ENCODE data around the gene C2.

The C2 gene

DNA sequence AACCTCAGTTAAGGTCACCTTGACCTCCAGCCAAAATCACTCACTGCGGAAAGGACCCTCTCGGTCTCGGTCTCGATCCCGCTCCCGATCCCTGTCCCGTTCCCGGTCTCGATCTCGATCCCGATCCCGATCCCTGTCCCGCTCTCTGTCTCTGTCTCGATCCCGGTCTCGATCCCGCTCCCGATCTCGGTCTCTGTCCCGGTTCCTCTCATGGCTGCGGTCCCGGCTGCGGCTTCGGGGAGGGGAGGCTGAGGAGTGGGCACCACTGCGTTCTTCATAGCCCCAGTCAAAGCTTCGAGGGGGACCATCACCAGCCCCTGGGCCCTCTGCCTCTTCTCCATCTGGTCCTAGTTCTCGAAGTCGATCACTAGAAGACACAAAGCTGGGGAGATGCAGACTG is 27.0 kb downstream of the C2 start:
- DNase-seq, result no peak

DNA sequence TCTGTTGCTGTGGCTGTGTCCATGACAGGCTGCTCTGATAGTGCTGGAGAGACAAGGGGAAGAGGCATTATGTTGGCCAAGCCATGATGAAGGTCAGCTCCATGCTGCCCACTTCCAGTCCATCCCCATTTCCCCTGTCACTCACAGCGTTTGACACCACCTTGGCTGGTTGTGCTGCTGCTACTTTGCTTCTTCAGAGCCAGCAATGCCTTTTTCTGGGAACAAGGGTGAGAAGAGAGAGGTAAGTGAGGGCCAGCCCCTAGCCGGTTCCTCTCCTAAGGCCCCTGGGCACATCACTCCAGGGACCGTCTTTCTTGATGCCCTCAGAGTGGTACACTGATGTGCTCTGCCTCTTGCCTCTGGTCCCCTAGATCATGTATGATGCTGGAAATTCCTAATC is 29.3 kb downstream of the C2 start:
- DNase-seq, result no peak

DNA sequence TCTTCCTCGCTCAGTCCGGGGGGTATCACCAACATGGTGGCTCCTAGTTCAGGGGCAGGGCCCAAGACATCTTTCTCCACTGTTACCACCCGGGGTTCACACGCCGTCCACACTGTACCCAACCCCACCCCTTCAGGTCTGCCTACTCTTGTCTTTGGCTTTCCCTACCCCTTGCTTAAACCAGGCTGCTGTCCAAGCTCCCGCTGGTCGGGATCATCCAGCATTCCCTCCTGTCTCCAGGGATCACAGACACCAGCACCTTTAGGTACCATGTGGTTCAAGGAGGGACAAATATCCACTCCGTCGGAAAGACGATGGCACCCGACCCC is 30.9 kb downstream of the C2 start:
- no peak for DNase-seq

DNA sequence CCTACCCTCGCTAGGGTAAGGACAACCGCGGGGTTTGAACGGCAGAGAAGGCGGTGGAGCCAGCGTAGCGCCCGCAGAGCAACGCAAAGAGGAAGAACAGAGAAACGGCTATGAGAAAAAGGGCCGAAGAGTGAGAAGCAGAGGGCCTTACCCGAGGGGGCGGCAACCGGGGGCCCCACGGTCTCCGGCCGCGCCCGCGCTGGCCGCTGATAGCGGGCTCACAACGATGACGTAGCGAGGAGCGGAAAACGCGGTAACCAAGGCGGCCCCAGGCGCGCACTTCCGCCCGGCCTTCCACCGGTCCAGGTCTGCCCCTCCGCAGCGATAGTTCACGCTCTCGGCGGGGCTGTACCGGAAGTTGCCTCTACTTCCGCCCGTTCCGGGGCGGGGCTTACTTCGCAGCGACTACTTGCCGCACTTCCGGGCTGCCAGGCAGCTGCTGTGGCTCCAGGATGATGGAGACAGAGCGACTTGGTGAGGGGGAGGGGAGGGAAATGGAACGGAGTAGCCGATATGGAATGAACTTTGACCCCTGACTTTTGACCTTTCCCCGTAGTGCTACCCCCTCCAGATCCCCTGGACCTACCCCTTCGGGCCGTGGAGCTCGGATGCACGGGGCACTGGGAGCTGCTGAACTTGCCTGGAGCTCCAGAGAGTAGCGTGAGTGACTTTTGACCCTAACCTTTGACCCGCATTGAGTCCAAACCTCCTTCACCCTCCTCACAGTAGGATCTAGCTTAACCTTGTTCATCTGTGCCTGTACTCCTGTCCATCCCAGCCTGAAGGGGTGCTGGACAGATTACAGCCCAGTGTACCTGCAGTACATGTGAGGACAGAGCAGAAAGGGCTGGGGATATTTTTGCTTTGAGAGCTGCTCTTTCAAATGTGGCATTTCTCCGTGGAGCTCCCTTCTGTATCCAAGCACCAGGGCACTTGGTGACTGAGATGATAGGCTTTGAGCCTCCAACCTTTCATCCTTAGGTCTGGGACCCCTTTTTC is 31.5 kb downstream of the C2 start, which contains the start of the genes NELFE and SKIC2:
NELFE (minus strand) TSS at position 231 of the 999 bp plus-strand sequence. CDS start 525 bp downstream, outside the sequence.
SKIC2 (plus strand) TSS at position 435 of the 999 bp plus-strand sequence; CDS start at position 453, 18 bp downstream.
- peak; percentile 80 to 99 (median 97) for DNase-seq

DNA sequence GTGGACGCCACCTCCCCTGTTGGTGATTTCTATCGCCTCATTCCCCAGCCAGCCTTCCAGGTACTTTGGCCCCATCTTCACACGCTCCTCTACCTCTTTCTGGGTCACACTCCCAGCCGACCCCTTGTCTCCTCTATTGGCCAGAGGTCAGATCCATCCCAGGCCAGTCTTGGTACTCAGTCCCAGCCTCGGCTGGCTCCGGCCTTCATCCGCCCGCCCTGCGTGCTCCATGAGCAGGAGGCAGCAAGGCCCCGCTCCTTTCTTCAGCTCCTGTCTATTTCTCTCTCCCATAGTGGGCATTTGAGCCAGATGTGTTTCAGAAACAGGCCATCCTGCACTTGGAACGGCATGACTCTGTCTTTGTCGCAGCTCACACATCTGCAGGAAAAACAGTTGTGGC is 34.1 kb downstream of the C2 start:
- DNase-seq, result no peak

DNA sequence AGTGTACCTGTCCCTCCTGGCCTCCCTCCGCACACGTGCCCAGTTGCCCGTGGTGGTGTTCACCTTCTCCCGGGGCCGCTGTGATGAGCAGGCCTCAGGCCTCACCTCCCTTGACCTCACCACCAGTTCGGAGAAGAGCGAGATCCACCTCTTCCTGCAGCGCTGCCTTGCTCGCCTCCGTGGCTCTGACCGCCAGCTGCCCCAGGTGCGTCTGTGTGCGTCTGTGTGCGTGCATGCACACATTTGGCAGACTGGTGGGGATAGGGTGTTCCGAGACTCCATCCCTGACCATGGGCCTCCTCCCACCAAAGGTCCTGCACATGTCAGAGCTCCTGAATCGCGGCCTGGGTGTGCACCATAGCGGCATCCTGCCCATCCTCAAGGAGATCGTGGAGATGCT is 36.4 kb downstream of the C2 start:
- no peak for DNase-seq

DNA sequence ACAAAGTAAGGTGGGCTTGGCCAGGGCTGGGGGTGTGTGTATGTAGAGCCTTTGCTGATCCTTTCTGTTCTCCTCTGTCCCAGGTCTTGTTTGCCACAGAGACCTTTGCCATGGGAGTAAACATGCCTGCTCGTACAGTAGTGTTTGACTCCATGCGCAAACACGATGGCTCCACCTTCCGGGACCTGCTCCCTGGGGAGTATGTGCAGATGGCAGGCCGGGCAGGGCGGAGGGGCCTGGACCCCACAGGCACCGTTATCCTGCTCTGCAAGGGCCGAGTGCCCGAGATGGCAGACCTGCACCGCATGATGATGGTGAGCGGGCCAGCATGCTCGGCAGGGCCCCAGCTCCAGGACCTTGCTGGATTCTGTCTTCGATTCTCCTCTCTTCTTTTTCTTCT is 38.2 kb downstream of the C2 start:
- DNase-seq, result no peak

DNA sequence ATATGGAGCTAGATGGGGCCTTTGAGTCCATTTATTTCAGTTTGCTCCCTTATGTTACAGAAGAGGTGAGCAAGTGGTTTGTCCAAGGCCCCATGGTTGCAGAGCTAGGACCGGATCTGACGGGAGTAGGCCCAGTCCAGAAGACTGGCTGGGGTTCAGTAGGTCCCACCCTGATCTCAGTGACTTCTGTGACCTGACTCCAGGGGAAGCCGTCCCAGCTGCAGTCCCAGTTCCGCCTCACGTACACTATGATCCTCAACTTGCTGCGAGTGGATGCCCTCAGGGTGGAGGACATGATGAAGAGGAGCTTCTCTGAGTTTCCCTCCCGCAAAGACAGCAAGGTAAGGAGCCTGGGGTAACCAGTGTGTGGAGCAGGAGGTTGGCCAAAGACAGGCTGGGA is 39.0 kb downstream of the C2 start:
- no peak for DNase-seq

DNA sequence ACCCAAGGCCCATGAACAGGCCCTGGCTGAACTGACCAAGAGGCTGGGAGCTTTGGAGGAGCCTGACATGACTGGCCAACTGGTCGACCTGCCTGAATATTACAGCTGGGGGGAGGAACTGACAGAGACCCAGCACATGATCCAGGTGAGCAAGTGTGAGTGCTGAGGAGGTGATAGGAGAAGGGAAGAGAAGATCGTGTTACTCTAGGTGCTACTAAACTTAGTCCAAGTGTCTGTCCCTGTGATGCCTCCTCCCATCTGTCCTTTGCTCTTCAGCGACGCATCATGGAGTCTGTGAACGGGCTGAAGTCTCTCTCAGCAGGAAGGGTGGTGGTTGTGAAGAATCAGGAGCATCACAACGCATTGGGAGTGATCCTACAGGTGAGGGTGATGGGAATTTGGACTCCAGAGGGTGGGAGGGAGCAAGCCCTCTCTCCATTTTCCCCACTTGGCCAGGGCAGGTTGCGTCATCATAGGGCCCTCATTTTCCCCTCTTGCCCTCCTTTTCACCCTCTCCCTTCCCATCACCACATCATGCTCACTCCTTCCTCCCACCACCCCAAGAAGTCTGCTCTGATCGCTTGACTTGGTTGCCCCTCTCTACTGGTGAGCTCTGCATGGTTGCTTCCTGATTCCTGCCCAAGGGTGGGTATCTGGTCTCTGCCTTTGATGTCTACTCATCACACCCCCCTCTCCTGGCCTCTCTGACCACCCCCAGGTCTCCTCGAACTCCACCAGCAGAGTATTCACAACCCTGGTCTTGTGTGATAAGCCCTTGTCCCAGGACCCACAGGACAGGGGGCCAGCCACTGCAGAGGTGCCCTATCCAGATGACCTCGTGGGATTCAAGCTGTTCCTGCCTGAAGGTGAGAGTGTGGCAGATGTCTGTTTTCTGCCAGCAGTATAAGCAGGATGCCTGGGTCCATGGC is 39.7 kb downstream of the C2 start:
- no peak for DNase-seq

DNA sequence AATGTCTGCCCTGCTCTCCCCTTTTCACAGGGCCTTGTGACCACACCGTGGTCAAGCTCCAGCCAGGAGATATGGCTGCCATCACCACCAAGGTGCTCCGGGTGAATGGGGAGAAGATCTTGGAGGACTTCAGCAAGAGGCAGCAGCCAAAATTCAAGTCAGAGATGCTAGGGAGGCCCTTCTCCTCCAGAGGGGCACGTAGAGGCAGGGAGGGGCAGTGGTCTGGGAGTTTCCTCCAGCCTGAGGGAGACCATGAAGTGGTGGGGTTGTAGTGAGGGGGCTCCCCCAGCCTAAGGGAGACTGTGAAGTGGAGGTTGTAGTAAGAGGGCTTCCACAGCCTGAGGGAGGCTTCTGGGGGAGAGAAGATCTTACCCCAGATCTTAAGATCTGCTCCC is 40.4 kb downstream of the C2 start:
- no peak for DNase-seq

DNA sequence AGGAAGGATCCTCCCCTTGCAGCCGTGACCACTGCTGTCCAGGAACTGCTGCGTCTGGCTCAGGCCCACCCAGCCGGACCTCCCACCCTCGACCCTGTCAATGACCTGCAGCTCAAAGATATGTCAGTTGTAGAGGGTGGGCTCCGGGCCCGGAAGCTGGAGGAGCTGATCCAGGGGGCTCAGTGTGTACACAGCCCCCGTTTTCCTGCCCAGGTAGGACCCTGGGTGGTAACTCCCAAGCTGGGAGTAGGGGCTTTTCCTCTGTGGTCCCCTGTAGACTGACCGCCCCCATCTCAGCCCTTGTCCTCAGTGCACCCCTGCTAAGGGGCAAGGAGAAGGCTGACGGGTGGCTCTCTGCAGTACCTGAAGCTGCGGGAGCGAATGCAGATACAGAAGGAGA is 40.8 kb downstream of the C2 start:
- no peak for DNase-seq

DNA sequence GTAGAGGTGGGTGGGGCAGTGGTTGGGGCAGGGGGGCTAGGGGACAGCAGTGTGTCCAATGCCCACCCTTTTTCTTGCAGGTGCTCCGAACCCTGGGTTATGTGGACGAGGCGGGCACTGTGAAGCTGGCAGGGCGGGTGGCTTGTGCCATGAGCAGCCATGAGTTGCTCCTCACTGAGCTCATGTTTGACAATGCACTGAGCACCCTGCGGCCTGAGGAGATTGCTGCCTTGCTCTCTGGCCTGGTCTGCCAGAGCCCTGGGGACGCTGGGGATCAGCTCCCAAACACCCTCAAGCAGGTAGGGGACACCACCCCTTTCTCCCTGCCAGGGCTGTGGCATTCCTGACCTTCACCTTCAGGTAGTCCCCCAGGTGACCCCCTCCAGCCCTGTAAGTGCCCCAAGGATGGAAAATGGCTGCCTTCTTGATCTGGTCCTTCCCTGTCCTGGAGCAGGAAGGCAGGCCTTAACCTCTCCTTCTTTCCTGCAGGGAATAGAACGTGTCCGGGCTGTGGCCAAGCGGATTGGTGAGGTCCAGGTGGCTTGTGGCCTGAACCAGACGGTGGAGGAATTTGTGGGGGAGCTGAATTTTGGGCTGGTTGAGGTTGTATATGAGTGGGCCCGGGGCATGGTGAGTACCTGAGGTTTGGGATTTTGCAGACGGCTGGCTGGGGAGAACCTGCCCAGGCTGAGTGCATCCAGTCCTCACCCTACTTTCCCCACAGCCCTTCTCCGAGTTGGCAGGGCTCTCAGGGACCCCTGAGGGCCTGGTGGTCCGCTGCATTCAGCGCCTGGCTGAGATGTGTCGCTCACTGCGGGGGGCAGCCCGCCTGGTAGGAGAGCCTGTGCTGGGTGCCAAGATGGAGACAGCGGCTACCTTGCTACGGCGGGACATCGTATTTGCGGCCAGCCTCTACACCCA is 41.5 kb downstream of the C2 start:
- no peak for DNase-seq

DNA sequence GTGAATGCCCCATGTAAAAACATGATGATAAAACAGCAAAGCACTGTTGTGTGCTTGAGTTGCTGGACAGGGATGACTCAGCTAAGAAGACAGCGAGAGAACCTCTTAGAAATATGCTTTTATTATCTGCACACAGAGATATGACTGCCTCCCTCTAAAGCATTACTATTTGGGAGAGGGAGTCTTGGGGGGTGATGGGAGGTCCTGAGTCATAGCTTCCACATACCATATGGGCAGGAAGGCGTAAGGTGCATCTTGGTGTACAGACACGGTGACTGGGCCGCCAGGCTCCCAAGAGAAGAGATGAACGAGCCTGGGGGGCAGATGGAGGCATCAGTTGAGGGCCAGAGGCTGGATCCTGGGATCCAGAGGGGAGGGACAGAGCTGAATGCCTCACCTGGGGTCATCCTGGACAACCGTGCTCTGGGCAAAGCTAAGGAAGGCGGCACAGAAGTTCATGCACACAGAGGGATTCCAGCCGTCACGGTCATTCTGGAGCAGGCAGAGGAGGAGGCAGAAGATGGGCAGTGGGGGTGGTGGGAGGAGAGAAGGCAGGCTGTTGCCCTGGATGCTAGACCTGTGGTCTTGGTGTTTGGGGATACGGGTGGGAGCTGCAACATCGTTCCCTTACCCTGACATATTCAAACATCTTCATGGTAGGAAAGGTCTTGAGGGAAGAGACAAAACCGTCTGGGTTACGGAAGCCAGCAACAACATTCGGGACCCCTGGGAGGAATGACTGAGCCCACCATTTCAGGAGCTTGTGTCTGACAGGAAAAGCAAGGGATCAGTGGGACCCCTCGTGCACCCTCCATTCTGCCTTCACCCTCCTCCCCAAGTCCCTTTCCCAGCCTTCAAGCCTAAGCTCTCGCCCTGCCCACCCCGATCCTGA is 42.4 kb downstream of the C2 start:
- DNase-seq, result no peak

DNA sequence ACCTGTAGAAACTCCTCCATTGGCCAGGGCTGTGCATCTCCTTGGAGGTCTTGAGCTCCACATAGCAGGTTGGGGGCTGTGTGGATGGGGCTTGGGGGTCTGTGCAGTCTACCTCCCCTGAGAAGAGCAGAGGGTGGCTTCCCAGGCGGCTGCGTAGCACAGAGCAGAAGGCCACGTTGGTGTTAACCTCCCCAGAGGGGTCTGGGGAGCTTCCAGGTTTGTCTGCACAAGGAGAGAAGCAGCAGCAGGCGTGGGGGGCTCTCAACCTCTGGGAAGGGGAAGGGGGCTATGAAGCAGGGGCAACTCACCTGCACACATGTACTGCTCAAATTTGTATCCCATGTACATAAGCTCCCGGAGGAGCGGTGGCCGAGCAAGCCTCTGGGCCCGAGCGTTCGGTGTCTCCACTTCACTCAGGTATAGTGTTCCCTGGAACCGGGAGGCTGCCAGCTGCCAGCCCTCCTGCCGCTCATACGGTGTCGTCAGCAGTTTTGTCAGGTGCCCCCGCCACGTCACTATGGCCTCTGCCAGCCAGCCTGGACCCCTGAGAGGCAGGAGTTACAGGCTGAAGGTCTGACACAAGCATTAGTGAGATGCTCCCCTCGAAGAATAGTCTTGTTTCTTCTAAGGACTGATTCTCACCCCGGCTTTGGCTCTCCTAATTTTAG is 43.2 kb downstream of the C2 start:
- DNase-seq, result peak in 1 of 56 donors; percentile 12

DNA sequence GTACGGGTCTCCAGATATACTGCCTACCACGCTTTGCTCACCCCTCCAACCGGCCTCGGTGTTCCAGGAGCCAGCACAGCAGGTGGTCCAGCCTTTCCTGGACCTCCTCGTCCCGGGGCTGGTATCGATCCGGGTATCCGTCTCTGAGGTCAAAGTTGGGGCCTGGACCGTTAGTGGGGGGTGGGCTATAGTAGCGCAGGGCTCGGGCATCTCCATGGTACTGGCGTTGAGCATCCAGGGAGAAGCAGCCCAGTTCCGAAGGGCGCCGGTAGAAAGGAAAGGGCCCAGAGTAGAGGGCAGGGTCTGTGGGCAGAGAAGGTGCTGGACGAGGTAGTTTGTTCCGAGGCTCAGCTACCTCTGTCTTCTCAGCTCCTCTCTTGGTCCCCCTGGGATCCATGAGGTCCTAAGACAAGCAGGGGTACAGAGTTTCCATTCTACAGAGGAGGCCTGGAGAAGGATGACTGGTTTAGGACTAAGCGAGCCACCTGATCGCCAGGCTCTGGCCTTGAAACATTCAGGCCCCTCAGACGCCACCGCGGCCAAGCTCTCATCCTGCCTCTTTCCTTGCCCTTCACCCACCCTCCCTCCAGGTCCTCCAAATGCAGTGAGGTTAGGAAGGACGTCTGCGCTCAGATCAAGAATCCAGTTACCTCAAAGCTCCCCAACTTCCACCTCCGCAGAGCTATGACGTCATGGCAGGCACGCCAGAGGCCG is 43.9 kb downstream of the C2 start:
- no peak for DNase-seq

DNA sequence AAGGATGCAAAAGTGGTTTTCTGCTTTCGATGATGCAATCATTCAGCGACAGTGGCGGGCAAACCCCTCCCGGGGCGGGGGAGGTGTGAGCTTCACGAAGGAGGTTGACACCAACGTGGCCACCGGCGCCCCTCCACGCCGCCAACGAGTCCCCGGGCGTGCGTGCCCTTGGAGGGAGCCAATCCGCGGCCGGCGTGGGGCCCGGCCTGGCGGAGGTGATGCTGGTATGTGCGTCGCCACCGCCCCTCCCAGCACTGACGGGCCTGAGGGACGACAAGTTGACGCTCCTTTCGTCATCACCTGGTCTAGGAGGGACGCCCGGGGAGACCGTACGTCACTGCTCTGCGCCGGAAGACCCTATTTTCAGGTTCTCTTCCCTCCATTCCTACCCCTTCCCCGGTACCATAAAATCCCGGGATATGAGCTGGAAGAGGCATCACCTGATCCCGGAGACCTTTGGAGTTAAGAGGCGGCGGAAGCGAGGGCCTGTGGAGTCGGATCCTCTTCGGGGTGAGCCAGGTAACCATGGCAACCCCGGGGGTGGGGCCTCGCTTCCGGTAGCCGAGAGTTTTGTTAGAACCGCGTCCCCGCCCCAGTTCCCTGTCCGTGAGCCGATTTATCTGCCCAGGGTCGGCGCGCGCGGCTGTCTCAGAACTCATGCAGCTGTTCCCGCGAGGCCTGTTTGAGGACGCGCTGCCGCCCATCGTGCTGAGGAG is 44.6 kb downstream of the C2 start, which contains the start of gene DXO:
DXO (minus strand) TSS at position 146 of the 716 bp plus-strand sequence. CDS start 463 bp downstream, outside the sequence.
- DNase-seq, result peak; percentile 86 to 100 (median 94)

DNA sequence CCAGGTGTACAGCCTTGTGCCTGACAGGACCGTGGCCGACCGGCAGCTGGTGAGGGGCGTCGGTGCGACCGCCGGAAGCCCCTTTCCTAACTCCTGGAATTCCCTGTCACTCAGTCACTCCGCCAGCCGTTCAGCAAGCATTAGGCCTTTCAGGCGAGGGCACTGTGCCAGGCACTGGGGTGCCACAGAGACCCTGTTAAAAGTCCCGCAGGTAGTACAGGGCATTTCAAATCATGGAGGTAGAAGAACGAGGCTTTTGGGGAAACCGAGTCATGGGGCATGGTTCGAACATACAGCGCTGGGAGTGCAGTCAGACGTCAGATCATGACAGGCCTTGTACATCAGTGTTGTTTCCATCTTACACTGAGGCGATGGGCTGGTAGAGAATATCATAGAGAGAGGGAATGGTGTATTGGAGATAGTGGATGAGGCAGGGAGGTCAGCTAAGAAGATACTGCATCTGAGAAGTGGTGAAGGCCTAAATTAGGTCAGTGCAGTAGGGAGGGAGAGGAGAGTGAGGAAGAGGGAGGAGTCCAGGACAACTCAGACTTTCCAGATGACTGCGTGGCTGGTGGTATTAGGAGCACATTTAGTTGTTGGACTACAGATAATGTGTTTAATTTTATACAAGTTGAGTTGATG is 45.3 kb downstream of the C2 start:
- DNase-seq, result peak in 1 of 56 donors; percentile 57
